HL-60 (cell line): Measurements from ENCODE around the gene RPL10.

ENCODE experiments used
- POLR2AphosphoS5 ChIP-seq: IDR thresholded peaks from 2 replicates; pipeline ENCODE4 v1.6.1; 2012; ENCODE audit warnings: low read depth
- TF ChIP-seq, protein P1 (sequence below): IDR thresholded peaks from one replicate; pipeline ENCODE4 v1.5.1; 2011; ENCODE audit warnings: low read length, control low read depth, inconsistent platforms; ENCODE audit not compliant: insufficient read depth

DNA sequence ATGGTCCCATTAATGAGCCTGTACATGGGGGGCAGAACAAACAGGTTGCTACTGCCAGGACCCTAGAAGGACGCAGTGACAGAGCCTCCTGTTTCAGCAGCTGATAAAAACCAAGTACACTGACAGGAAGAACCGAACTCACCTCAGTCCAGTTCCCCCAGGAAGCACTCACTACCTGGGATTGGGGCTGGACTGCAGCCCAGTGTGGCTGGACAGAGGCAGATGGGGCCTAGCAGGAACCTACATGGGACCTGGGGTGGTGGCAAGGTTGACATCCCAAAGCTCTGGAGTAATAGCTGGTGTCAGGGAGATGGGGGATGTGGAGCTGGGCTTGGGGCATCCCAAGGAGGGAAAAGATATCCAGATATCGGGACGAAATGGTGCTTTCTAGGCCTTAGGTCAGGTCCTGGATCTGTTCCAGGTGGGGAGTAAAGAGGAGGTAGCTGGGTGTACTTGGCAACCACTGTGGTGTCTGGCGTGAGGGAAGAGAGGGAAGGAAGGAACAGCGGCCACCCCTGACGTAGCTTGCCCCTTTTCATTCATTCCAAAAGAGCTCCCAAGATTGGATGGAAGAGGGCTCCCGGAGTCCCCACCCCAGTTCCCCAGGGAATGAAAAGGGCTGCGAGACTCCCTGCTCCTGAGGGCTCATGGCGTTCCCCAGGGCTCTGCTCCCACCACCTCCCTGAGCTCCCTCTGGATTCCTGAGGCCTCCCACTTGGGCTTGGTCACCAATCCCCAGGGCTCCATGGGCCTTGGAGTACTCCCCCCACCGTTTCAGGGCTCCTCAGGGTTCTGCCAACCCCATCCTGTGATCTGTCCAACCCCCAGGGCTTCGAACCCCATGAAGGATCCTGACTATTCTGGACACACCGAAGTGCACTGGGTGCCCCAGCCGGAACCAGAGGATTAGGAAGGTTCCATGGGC, 14.6 kb upstream of the RPL10 start:
- TF ChIP-seq, protein P1, sequence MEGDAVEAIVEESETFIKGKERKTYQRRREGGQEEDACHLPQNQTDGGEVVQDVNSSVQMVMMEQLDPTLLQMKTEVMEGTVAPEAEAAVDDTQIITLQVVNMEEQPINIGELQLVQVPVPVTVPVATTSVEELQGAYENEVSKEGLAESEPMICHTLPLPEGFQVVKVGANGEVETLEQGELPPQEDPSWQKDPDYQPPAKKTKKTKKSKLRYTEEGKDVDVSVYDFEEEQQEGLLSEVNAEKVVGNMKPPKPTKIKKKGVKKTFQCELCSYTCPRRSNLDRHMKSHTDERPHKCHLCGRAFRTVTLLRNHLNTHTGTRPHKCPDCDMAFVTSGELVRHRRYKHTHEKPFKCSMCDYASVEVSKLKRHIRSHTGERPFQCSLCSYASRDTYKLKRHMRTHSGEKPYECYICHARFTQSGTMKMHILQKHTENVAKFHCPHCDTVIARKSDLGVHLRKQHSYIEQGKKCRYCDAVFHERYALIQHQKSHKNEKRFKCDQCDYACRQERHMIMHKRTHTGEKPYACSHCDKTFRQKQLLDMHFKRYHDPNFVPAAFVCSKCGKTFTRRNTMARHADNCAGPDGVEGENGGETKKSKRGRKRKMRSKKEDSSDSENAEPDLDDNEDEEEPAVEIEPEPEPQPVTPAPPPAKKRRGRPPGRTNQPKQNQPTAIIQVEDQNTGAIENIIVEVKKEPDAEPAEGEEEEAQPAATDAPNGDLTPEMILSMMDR = no peak
- TF ChIP-seq POLR2AphosphoS5 = no peak
